BJ (cell line): ENCODE results near the gene LUC7L2. TPM values are rescaled to one million over a fixed set of nuclear protein-coding genes. Genes with fewer than 3 reads are reported as not detected.

Source experiments
- CTCF ChIA-PET: fragments of 350-600 bp; formaldehyde crosslinking; extraction: SDS; loops from one replicate; lab custom pipeline; 2021; ENCODE audit warnings: antibody characterized with exemption, inconsistent platforms; lab: Yijun Ruan, JAX
- POLR2A ChIA-PET: fragments of 300-600 bp; sonication (Branson Sonifier 250); formaldehyde crosslinking; extraction: SDS; loops from one replicate; lab custom pipeline; 2021; ENCODE audit warnings: antibody characterized with exemption; lab: Charles Lee
- DNase-seq: peaks from one replicate; pipeline ENCODE4 v3.0.0-alpha.2; 2011; ENCODE audit warnings: low read depth
- H3K27me3 ChIP-seq: 2 replicates; pipeline ENCODE4 v1.6.0; 2011; ENCODE audit warnings: low read length; ENCODE audit not compliant: control insufficient read depth, insufficient read depth
- H3K36me3 ChIP-seq: 2 replicates; pipeline ENCODE4 v1.5.1; 2011; ENCODE audit warnings: low read length; ENCODE audit not compliant: control insufficient read depth, insufficient read depth
- H3K4me3 ChIP-seq: 2 replicates; pipeline ENCODE4 v1.5.1; 2011; ENCODE audit warnings: low read depth, mild to moderate bottlenecking, control low read depth, low read length
- polyA plus RNA-seq: library from polyadenylated mRNA; depleted of rRNA; stranded (reverse); fragments of >200 nt; gene quantifications from 2 replicates; pipeline ENCODE4 v1.2.3, GENCODE V29; 2011
- TF ChIP-seq, protein P1 (sequence below): IDR thresholded peaks from 2 replicates; pipeline ENCODE4 v1.5.1; 2011; ENCODE audit warnings: low read depth, mild to moderate bottlenecking, control low read depth, inconsistent platforms, low read length, moderate library complexity; ENCODE audit not compliant: insufficient read depth

Gene LUC7L2
- polyA plus RNA-seq, 1 experiment: 22.3 TPM

DNA sequence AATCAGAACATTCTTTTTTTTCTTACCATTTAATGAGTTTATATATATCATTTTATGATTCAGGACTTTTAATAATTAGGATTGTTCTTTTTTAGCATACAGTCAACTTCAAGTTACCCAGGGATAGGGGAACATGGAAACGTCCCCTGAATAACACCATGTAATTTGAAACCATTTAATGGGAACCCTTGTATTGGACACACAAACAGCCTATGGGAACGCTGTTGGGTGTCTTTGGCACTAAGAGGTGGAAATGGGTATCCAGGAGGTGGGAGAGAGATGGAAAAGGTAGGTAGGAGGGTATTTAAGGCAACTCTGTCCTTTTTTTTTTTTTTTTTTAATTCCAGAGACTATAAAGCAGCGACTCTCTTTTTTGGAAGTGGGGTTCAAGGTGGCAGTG lies 2.6 kb downstream of the LUC7L2 start:
- no peak for DNase-seq
- Histone ChIP-seq H3K27me3 (no peaks in the 10 kb centered on the region), H3K4me3 (no peak overlapping the region), H3K36me3 (no peaks in the 10 kb centered on the region)
- CTCF ChIA-PET: interaction anchor here (0.5 kb wide), 1 partner anchor 8 kb away, joined by 3 read pairs; no protein-coding TSS in a partner anchor
- TF ChIP-seq, protein P1, sequence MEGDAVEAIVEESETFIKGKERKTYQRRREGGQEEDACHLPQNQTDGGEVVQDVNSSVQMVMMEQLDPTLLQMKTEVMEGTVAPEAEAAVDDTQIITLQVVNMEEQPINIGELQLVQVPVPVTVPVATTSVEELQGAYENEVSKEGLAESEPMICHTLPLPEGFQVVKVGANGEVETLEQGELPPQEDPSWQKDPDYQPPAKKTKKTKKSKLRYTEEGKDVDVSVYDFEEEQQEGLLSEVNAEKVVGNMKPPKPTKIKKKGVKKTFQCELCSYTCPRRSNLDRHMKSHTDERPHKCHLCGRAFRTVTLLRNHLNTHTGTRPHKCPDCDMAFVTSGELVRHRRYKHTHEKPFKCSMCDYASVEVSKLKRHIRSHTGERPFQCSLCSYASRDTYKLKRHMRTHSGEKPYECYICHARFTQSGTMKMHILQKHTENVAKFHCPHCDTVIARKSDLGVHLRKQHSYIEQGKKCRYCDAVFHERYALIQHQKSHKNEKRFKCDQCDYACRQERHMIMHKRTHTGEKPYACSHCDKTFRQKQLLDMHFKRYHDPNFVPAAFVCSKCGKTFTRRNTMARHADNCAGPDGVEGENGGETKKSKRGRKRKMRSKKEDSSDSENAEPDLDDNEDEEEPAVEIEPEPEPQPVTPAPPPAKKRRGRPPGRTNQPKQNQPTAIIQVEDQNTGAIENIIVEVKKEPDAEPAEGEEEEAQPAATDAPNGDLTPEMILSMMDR: no peak
- POLR2A ChIA-PET: no interaction called here

GRCh38 chr7:139362981-139363380 lies 3.3 kb downstream of the LUC7L2 start:
- ChIA-PET POLR2A (no interaction called here), CTCF (no interaction called here)
- H3K4me3 ChIP-seq: no peak overlapping the region
- H3K36me3 ChIP-seq: peaks cover 3% of the 10 kb centered on the region; the same call in 1 of the 2 replicates
- no peaks in the 10 kb centered on the region for H3K27me3 ChIP-seq
- TF ChIP-seq, protein P1: no peak
- DNase-seq: no peak

- TF ChIP-seq, protein P1: no peak
These were observed 5.6 kb downstream of the LUC7L2 start for GRCh38 chr7:139365336-139365735.

DNA sequence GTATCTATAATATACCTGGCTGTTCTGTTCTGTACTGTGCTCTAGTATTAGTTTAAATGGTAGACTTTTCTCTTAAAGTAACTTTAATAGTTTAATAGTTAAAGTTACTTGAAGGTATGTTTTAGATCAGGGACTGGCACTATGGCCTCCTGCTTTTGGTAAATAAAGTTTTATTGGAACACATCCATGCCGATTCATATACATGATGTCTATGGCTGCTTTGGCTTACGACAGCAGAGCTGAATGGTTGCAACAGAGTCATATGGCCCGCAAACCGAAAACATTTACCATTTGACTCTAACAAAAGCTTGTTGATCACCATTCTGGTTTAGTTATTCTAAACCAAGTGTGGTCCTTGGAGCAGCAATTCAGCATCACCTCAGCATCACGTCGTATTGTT lies 6.7 kb downstream of the LUC7L2 start:
- Histone ChIP-seq H3K4me3 (no peak overlapping the region), H3K27me3 (no peaks in the 10 kb centered on the region), H3K36me3 (peaks cover 3% of the 10 kb centered on the region; the same call in 1 of the 2 replicates)
- POLR2A ChIA-PET: no interaction called here
- DNase-seq: no peak
- CTCF ChIA-PET: interaction anchor here (1.0 kb wide), 1 partner anchor 12 kb away, joined by 5 read pairs; no protein-coding TSS in a partner anchor
- TF ChIP-seq, protein P1: no peak

More at GRCh38 chr7:139365336-139365735, 5.6 kb downstream of the LUC7L2 start:
- no peak overlapping the region for H3K4me3 ChIP-seq
- ChIA-PET CTCF (interaction anchor here (1.0 kb wide), 1 partner anchor 13 kb away, joined by 5 read pairs; no protein-coding TSS in a partner anchor), POLR2A (interaction anchor here (0.8 kb wide), 1 partner anchor 10 kb away, joined by 5 read pairs; no protein-coding TSS in a partner anchor)
- H3K36me3 ChIP-seq: peaks cover 3% of the 10 kb centered on the region; the same call in 1 of the 2 replicates
- no peaks in the 10 kb centered on the region for H3K27me3 ChIP-seq
- no peak for DNase-seq

- Histone ChIP-seq H3K4me3 (no peak overlapping the region), H3K36me3 (peaks cover 3% of the 10 kb centered on the region; the same call in 1 of the 2 replicates), H3K27me3 (no peaks in the 10 kb centered on the region)
- TF ChIP-seq, protein P1: no peak
- CTCF ChIA-PET: no interaction called here
- POLR2A ChIA-PET: no interaction called here
- DNase-seq: no peak
These were observed 7.9 kb downstream of the LUC7L2 start for GRCh38 chr7:139367438-139368155.
